Glutamatergic neuron (in vitro differentiated cells): ENCODE results near the gene CABP2. TPM values are rescaled to one million over a fixed set of nuclear protein-coding genes. Genes with fewer than 3 reads are reported as not detected.
"Not testable (repeated sequence)": the region's sequence is repeated elsewhere in the genome, so short reads cannot be mapped to it uniquely, and the experiment has no call there.

Source experiments
- DNase-seq: peaks from one replicate; pipeline ENCODE4 v3.0.0; 2022
- H3K27ac Mint-ChIP-seq: one replicate; pipeline ENCODE4 v1.8.0; 2020; ENCODE audit warnings: mild to moderate bottlenecking, mixed read lengths, inconsistent platforms; ENCODE audit not compliant: unreplicated experiment
- H3K27me3 Mint-ChIP-seq: one replicate; pipeline ENCODE4 v1.8.0; 2020; ENCODE audit warnings: mild to moderate bottlenecking, moderate library complexity, mixed read lengths, inconsistent platforms; ENCODE audit not compliant: unreplicated experiment
- H3K36me3 Mint-ChIP-seq: one replicate; pipeline ENCODE4 v1.8.0; 2020; ENCODE audit warnings: mild to moderate bottlenecking, mixed read lengths, inconsistent platforms; ENCODE audit not compliant: unreplicated experiment
- H3K4me1 Mint-ChIP-seq: one replicate; pipeline ENCODE4 v1.8.0; 2020; ENCODE audit warnings: mild to moderate bottlenecking, low read depth, mixed read lengths, inconsistent platforms; ENCODE audit not compliant: unreplicated experiment
- H3K4me3 Mint-ChIP-seq: one replicate; pipeline ENCODE4 v1.8.0; 2020; ENCODE audit warnings: mild to moderate bottlenecking, mixed read lengths, inconsistent platforms; ENCODE audit not compliant: unreplicated experiment
- H3K9me3 Mint-ChIP-seq: one replicate; pipeline ENCODE4 v1.8.0; 2020; ENCODE audit warnings: mild to moderate bottlenecking, moderate library complexity, mixed read lengths, inconsistent platforms; ENCODE audit not compliant: unreplicated experiment
- total RNA-seq: library from RNA; stranded (reverse); fragmentation: NEBNext Ultra II Directional; extraction: Animal tissue kit (Norgen Biotek cat#: 25700); gene quantifications from one replicate; pipeline ENCODE4 v1.2.1, GENCODE V29; 2021; ENCODE audit not compliant: unreplicated experiment
- TF ChIP-seq, protein P1 (sequence below): fragments of 200-600 bp; sonication (generic); IDR thresholded peaks from one replicate; pipeline ENCODE4 v1.5.0; 2021; ENCODE audit not compliant: partially characterized antibody, unreplicated experiment

The CABP2 gene
- total RNA-seq, 1 donor from 2014 or later, result not detected

- Mint-ChIP-seq H3K4me3 (no peak overlapping the region), H3K27ac (no peak overlapping the region), H3K4me1 (no peaks in the 10 kb centered on the region), H3K27me3 (peaks cover 2% of the 10 kb centered on the region), H3K36me3 (no peaks in the 10 kb centered on the region), H3K9me3 (no peaks in the 10 kb centered on the region)
- TF ChIP-seq, protein P1, sequence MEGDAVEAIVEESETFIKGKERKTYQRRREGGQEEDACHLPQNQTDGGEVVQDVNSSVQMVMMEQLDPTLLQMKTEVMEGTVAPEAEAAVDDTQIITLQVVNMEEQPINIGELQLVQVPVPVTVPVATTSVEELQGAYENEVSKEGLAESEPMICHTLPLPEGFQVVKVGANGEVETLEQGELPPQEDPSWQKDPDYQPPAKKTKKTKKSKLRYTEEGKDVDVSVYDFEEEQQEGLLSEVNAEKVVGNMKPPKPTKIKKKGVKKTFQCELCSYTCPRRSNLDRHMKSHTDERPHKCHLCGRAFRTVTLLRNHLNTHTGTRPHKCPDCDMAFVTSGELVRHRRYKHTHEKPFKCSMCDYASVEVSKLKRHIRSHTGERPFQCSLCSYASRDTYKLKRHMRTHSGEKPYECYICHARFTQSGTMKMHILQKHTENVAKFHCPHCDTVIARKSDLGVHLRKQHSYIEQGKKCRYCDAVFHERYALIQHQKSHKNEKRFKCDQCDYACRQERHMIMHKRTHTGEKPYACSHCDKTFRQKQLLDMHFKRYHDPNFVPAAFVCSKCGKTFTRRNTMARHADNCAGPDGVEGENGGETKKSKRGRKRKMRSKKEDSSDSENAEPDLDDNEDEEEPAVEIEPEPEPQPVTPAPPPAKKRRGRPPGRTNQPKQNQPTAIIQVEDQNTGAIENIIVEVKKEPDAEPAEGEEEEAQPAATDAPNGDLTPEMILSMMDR, result no peak
- DNase-seq, result no peak
Measured at GRCh38 chr11:67562963-67563704, 39.9 kb upstream of the CABP2 start.

DNA sequence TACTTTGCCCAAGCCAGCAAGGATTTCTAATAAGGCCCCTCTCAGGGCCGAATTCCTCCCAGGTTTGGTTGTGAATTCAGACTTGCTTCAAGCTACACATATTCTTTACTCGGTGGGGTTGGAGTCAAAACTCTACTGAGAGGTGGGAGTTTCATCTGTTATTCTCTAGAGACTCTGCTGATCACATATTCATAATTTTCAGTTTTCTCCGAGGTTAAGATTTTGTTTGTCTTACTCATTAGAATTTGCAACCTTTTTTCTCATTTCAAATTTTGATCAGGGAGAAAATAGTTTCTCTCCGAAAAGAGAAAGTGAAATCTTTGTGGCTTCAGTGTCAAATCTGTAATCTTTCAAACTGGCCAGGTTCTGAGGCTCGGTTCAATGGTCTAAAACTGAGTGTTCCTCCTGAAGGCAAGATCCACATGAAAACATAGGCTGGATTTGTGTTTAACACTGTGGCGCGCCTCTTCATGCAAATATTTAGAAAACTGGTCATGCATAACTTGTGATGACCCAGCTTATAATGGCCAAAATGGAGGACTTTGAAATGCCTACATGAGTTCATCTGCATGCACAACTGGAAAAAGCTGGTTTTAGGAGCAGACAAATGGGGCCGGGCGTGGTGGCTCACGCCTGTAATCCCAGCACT, 38.8 kb upstream of the CABP2 start:
- DNase-seq, result no peak
- Mint-ChIP-seq H3K9me3 (no peaks in the 10 kb centered on the region), H3K27ac (no peak overlapping the region), H3K36me3 (no peaks in the 10 kb centered on the region), H3K27me3 (peaks cover 2% of the 10 kb centered on the region), H3K4me3 (no peak overlapping the region), H3K4me1 (no peaks in the 10 kb centered on the region)
- TF ChIP-seq, protein P1, result no peak

DNA sequence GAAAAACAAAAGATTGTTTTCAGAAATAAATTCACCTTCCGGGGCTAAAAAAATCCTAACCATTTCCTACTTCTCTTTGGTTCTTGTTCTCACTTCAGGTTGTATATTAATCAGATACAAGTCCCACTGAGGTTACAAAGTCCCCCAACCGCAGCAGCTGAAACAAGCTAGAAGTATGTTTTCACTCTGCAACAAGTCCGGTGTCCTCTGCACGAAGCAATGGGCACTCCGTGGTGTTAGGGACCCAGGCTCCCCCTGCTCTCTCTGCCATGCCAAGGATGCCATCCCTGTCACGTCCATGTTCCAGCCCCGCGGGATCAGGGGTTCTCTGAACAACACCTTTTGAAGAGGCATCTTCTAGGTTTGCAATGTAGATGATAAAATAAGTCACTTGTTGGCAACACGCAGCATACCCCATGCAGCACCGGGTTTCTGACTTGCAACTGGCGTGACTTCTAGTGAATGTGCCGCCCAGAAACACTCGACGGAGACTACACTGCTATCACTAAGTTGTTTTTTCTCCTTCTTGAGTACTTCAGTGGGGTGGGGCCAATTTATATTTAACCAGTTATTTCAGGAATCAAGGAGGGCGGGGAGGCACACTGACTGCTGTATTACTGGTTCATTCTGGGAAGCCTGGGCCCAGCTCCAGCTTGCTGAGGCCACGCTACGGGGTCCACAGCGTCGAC, 35.0 kb upstream of the CABP2 start:
- no peaks in the 10 kb centered on the region for H3K4me1 Mint-ChIP-seq
- no peaks in the 10 kb centered on the region for H3K36me3 Mint-ChIP-seq
- H3K27ac Mint-ChIP-seq, result no peak overlapping the region
- peaks cover 2% of the 10 kb centered on the region for H3K27me3 Mint-ChIP-seq
- H3K9me3 Mint-ChIP-seq, result no peaks in the 10 kb centered on the region
- no peak overlapping the region for H3K4me3 Mint-ChIP-seq
- TF ChIP-seq, protein P1, result no peak
- no peak for DNase-seq

GRCh38 chr11:67556244-67556643, 33.0 kb upstream of the CABP2 start:
- TF ChIP-seq, protein P1, result no peak
- Mint-ChIP-seq H3K36me3 (no peaks in the 10 kb centered on the region), H3K4me3 (no peak overlapping the region), H3K27ac (no peak overlapping the region), H3K9me3 (peaks cover 2% of the 10 kb centered on the region), H3K27me3 (peaks cover 2% of the 10 kb centered on the region), H3K4me1 (no peaks in the 10 kb centered on the region)
- no peak for DNase-seq

GRCh38 chr11:67551697-67552096, 28.5 kb upstream of the CABP2 start:
- H3K27ac Mint-ChIP-seq, H3K4me3 Mint-ChIP-seq, H3K9me3 Mint-ChIP-seq, DNase-seq, H3K36me3 Mint-ChIP-seq, H3K27me3 Mint-ChIP-seq, H3K4me1 Mint-ChIP-seq: not testable (repeated sequence)
